Mammary epithelial cell (primary cell): Measurements from ENCODE around the gene SLC25A20.

Source experiments
- CTCF ChIP-seq, 2 donors: IDR thresholded peaks in 1 of 2; conservative IDR thresholded peaks in 1 of 2; 2 replicates each; pipeline ENCODE4 v1.5.1; 2011 to 2012; ENCODE audit warnings: inconsistent platforms in 2 of 2, low read length in 2 of 2, mild to moderate bottlenecking in 2 of 2, control low read depth in 1 of 2, low read depth in 1 of 2; ENCODE audit not compliant: insufficient read depth in 1 of 2; ENCODE audit errors: extremely low read depth in 1 of 2
- EZH2 ChIP-seq: IDR thresholded peaks from 2 replicates; pipeline ENCODE4 v1.6.1; 2012; ENCODE audit warnings: low read length, inconsistent platforms, borderline replicate concordance

DNA sequence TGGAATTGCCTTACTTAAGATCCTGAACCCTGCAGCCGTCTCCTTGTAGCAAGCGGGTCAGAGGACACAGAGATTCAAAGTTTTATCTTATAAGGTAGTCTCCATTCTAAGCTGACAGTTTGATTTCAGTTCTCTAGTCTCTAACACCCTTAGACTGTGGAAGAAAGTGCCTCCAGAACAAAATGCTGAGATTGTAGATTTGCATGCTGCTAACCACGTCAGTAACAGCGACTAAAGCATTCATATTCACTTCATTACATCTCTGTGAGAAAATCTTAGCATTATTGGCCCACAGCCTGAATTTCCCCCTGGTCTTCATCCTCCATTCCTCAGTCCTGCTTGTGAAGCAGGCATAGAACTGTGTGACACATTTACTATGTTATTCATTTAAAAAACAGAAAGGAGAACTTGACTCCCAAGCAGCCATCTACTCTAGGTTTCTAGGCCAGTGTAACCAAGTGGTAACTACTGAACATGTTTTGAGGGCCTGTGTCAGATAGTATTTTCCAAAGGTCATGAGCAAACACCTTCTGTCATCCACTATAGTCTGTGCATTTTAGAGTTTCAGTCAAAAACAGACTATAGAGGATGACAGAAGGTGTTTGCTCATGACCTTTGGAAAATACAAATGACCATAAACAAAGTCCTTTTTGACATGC, 47.3 kb upstream of the SLC25A20 start:
- TF ChIP-seq CTCF (conservative IDR thresholded peaks at IDR 0.05 in 1 of 2, IDR thresholded peaks at IDR 0.05 in 1 of 2; ENCODE audit: extremely low read depth in 1 of 2, insufficient read depth in 1 of 2, low read depth in 1 of 2, low read length in 2 of 2), result no peak
- TF ChIP-seq EZH2, result no peak
